ENCODE results near the gene SLIT1. TPM values are rescaled to one million over a fixed set of nuclear protein-coding genes. Genes with fewer than 3 reads are reported as not detected.

Gene SLIT1
- total and polyA plus RNA-seq, 7 donors: 0.04 to 0.30 (median 0.08) TPM

DNA sequence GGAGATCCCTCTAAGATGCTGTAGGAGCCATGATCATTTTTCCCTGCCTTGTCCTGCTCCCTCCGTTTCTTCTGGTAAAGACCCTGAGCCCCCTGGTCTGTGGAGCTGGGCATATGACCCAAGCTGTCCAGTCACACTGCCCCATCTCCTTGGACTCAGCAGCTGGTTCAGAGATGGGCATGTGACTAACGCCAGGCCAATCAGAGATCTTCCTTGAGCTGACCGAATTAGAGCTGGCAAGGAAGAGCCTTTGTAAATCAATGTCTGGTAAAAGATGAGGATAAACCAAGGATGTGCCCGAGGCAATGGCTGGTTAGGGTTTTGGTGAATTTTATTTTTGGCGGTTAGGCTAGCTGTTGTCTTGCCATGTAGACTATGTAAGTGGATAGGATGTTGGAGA lies 180.4 kb downstream of the SLIT1 start:
- H3K27ac ChIP-seq: no peak overlapping the region
- H3K36me3 ChIP-seq (ENCODE audit: insufficient read depth in 1 of 2, low read depth in 1 of 2): no peaks in the 10 kb centered on the region
- DNase-seq: no peak
- H3K4me1 ChIP-seq: no peaks in the 10 kb centered on the region
- TF ChIP-seq CTCF (IDR thresholded peaks at IDR 0.05): no peak
- intact Hi-C loops (cut with DNase I): no loop called here
- no peak for ATAC-seq
- WGBS, 3 donors: 84 to 91% (median 90%) methylated on average over 5 of the region's 5 CpGs
- no peaks in the 10 kb centered on the region for H3K27me3 ChIP-seq (ENCODE audit: insufficient read depth in 3 of 3, low read length in 2 of 3)
- H3K9me3 ChIP-seq: peaks cover 8% of the 10 kb centered on the region
- no peak overlapping the region for H3K4me3 ChIP-seq

GRCh38 chr10:97004591-97004990 lies 181.2 kb downstream of the SLIT1 start:
- H3K27me3 ChIP-seq (ENCODE audit: insufficient read depth in 3 of 3, low read length in 2 of 3): no peaks in the 10 kb centered on the region
- 94 to 95% (median 95%) methylated on average over 10 of the region's 10 CpGs for WGBS, 3 donors
- H3K36me3 ChIP-seq (ENCODE audit: insufficient read depth in 1 of 2, low read depth in 1 of 2): no peaks in the 10 kb centered on the region
- intact Hi-C loops (cut with DNase I): no loop called here
- no peaks in the 10 kb centered on the region for H3K4me1 ChIP-seq
- H3K4me3 ChIP-seq: no peak overlapping the region
- DNase-seq (no peak), ATAC-seq (no peak)
- H3K27ac ChIP-seq: no peak overlapping the region
- peaks cover 8% of the 10 kb centered on the region for H3K9me3 ChIP-seq
- TF ChIP-seq CTCF (IDR thresholded peaks at IDR 0.05): no peak

- H3K9me3 ChIP-seq: peaks cover 8% of the 10 kb centered on the region
- H3K36me3 ChIP-seq (ENCODE audit: insufficient read depth in 1 of 2, low read depth in 1 of 2): no peaks in the 10 kb centered on the region
- no peak overlapping the region for H3K27ac ChIP-seq
- no peak for DNase-seq
- no peaks in the 10 kb centered on the region for H3K27me3 ChIP-seq (ENCODE audit: insufficient read depth in 3 of 3, low read length in 2 of 3)
- intact Hi-C loops (cut with DNase I): no loop called here
- 93 to 96% (median 96%) methylated on average over 8 of the region's 8 CpGs for WGBS, 3 donors
- H3K4me1 ChIP-seq: no peaks in the 10 kb centered on the region
- no peak for ATAC-seq
- no peak for TF ChIP-seq CTCF (IDR thresholded peaks at IDR 0.05)
- no peak overlapping the region for H3K4me3 ChIP-seq
These were observed 182.0 kb downstream of the SLIT1 start for GRCh38 chr10:97003804-97004201.

DNA sequence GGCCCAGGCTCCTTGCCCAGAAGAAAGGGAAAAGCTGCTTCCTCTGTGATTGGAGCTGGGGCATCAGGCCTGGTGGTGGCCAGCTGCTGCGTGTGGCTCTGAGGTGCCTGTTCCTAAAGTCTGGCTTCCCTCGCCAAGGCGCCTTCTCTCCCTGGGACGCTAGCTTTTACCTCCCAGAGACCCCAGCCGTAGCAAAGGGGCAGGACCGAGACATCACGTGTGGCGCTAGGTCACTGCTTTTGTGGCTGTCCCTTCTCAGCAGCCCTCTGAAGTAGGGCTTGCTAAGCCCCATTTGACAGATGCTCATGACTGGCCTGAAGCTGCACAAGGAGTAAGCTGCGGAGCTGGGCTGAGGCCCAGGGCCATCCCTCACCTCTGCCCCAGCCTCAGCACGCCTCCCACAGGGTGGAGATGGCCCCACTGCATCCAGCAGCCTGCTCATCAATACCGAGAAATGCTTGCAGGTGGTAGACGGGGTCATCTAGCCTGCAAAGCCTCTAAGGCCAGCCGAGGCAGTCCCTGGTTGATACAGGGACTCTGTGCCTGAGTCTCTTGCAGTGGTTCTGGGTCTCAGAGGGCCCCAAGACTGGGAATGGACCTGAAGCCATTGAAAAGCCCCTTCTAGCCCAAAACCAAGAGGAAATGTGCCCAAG lies 182.5 kb downstream of the SLIT1 start:
- intact Hi-C loops (cut with DNase I): no loop called here
- H3K36me3 ChIP-seq (ENCODE audit: insufficient read depth in 1 of 2, low read depth in 1 of 2): no peaks in the 10 kb centered on the region
- WGBS, 3 donors: 91 to 95% (median 94%) methylated on average over 13 of the region's 13 CpGs
- no peak for TF ChIP-seq CTCF (IDR thresholded peaks at IDR 0.05)
- H3K27me3 ChIP-seq (ENCODE audit: insufficient read depth in 3 of 3, low read length in 2 of 3): no peaks in the 10 kb centered on the region
- peaks cover 8% of the 10 kb centered on the region for H3K9me3 ChIP-seq
- no peak overlapping the region for H3K4me3 ChIP-seq
- DNase-seq (no peak), ATAC-seq (no peak)
- H3K27ac ChIP-seq: no peak overlapping the region
- H3K4me1 ChIP-seq: no peaks in the 10 kb centered on the region

GRCh38 chr10:97002670-97003069 lies 183.1 kb downstream of the SLIT1 start:
- 93 to 97% (median 97%) methylated on average over 16 of the region's 16 CpGs for WGBS, 3 donors
- H3K27ac ChIP-seq: no peak overlapping the region
- intact Hi-C loops (cut with DNase I): no loop called here
- DNase-seq: no peak
- no peak overlapping the region for H3K4me3 ChIP-seq
- H3K27me3 ChIP-seq (ENCODE audit: insufficient read depth in 3 of 3, low read length in 2 of 3): no peaks in the 10 kb centered on the region
- ATAC-seq: no peak
- no peaks in the 10 kb centered on the region for H3K36me3 ChIP-seq (ENCODE audit: insufficient read depth in 1 of 2, low read depth in 1 of 2)
- TF ChIP-seq CTCF (IDR thresholded peaks at IDR 0.05): no peak
- H3K9me3 ChIP-seq: peaks cover 4% of the 10 kb centered on the region
- no peaks in the 10 kb centered on the region for H3K4me1 ChIP-seq
